ENCODE results near the gene MRPS35. TPM values are rescaled to one million over a fixed set of nuclear protein-coding genes. Genes with fewer than 3 reads are reported as not detected.

Gene MRPS35
- total RNA-seq, 4 donors from 2014 or later = 27.5 to 50.7 (median 36.8) TPM

DNA sequence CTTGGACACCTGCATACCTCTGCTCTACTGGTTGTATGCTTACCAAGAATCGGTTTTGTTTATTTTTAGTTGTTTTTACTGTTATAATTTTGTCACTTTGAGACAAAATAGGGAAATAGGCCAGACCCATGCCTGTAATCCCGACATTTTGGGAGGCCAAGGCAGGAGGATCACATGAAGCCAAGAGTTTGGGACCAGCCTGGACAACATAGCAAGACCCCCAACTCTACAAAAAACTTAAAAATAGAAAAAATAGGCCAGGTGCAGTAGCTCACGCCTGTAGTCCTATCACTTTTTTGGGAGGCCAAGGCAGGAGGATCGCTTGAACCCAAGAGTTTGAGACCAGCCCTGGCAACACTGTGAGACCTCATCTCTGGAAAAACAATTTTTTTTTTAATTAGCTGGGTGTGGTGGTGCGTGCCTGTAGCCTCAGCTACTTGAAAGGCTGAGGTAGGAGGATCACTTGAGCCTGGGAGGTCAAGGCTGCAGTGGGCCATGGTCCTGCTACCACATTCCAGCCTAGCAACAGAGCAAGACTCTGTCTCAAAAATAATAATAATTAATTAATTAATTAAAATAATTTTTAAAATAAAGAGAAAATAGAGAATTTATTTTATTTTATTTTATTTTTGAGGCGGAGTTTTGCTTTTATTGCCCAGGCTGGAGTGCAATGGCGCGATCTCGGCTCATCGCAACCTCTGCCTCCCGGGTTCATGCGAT, 1.3 kb upstream of the MRPS35 start:
- TF ChIP-seq, protein P1, sequence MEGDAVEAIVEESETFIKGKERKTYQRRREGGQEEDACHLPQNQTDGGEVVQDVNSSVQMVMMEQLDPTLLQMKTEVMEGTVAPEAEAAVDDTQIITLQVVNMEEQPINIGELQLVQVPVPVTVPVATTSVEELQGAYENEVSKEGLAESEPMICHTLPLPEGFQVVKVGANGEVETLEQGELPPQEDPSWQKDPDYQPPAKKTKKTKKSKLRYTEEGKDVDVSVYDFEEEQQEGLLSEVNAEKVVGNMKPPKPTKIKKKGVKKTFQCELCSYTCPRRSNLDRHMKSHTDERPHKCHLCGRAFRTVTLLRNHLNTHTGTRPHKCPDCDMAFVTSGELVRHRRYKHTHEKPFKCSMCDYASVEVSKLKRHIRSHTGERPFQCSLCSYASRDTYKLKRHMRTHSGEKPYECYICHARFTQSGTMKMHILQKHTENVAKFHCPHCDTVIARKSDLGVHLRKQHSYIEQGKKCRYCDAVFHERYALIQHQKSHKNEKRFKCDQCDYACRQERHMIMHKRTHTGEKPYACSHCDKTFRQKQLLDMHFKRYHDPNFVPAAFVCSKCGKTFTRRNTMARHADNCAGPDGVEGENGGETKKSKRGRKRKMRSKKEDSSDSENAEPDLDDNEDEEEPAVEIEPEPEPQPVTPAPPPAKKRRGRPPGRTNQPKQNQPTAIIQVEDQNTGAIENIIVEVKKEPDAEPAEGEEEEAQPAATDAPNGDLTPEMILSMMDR (IDR thresholded peaks at IDR 0.05; ENCODE audit: low read depth) = no peak

DNA sequence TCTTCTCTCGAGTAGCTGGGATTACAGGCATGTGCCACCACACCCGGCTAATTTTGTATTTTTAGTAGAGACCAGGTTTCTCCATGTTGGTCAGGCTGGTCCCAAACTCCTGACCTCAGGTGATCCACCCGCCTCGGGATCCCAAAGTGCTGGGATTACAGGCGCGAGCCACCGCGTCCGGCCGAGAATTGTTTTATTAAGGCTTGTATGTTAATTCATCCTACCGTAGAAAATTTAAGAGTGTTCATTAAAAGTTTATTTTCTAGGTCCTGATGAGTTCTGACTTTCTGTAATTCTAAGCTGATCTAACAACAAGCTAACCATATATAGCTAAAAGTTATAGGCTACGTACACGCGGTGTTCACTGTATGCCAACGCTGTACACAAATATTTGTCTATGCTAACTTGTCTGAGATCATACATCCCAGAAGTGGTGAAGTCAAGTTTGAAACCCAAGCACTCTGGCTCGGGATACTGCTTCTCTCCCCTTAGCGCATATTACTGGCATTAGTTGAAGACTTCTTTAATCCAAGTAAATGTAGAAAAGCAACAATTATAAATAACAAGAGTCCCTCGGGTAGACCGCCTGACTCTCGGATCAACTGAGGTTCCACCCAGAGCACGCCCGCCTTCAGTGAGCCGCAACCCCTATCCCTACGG, 570 bp upstream of the MRPS35 start:
- TF ChIP-seq, protein P1 (IDR thresholded peaks at IDR 0.05; ENCODE audit: low read depth) = no peak

DNA sequence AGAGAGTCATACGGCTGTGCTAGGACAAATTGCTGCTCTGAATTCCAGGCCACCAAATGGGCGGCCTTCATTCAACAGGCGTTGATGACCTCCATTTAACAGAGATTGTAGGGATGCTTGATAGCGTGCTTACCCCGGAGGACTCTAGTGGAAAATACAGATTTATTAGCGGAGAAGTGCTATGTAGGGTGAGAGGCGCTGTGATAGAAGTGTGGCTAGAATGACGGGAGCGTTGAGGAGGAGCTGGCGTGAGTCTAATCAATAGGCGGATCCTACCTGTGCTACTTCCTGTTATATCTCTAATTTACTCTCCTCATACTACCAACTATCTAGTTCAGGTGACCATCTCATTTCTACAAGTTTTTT, 668 bp downstream of the MRPS35 start:
- TF ChIP-seq, protein P1 (IDR thresholded peaks at IDR 0.05; ENCODE audit: low read depth) = no peak

DNA sequence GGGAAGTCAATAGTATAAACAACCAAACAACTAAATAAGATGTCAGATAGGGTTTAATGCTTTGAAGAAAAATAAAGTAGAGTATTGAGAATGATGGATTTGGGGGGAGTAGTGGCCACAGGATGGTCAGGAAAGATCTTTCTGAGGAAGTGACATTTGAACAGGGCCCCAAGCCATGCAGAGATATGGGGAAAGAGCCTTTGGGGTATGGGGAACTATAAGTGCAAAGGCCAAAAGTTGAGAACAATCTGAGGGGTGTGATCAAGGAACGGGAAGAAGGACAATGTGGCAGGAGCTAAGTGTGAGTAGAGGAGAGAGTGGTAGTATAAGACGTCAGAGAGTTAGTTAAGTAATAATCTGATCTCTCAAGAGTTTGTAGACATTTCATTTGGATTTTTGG, 1.3 kb downstream of the MRPS35 start:
- TF ChIP-seq, protein P1 (IDR thresholded peaks at IDR 0.05; ENCODE audit: low read depth) = no peak

DNA sequence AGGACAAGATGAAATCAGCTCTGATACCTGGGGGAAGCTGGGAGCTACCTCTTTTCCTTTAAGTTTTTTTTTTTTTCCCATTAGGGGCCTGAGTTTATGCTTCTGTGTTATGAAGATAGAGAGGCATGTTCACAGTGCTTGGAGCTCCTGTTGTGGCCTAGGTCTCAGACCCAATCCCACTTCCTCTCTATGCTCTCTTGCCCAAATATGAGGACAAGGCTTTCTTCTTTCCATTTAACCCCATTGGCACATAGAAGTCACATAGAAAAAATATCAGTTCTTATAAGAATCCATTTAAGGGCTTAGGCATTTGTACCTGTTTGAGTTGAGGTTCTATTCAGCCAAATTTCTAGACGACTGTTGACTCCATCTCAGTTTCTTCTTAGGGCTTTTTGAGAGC, 12.6 kb downstream of the MRPS35 start:
- TF ChIP-seq, protein P1 (IDR thresholded peaks at IDR 0.05; ENCODE audit: low read depth) = no peak

DNA sequence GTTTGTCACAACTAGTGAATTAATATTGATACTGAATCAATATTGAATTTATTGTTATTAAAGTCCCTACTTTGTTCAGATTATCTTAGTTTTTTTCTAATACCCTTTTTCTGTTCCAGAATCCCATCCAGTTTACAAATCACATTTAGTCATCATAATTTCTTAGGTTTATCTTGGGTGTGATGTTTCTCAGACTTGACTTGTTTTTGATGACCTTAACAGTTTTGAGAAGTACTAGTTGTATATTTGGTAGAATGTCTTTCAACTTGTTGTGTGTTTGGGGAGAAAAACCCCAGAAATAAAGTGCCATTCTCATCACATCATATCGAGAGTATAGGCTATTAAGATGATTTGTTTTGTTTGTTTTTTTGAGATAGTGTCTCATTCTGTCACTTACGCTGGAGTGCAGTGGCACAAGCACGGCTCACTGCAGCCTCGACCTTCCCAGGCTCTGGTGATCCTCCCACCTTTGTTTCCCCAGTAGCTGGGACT, 19.5 kb downstream of the MRPS35 start:
- TF ChIP-seq, protein P1 (IDR thresholded peaks at IDR 0.05; ENCODE audit: low read depth) = no peak

DNA sequence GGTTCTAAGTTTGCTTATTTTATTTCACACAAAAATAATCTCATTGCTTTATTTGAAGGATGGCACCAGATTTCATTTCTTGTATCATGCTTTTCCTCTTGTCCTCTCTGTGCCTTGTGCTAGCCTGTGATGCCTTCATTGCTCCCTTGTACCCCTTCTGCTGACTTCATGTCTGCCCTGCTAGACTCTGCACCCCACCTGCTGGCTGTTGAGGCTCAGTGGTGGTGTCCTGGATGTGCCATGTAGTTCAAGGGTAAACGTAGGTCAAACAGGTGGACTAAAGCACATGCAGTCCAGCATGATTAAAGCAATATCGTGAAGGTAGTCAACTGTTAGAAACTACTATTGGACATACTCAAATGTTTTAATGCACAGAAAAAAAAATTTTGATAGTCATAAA, 21.6 kb downstream of the MRPS35 start:
- TF ChIP-seq, protein P1 (IDR thresholded peaks at IDR 0.05; ENCODE audit: low read depth) = no peak
